Right ventricle myocardium inferior (tissue), 1 donor: Measurements from ENCODE around the gene ROPN1. TPM values are rescaled to one million over a fixed set of nuclear protein-coding genes. Genes with fewer than 3 reads are reported as not detected.
"Not testable (repeated sequence)": the region's sequence is repeated elsewhere in the genome, so short reads cannot be mapped to it uniquely, and the experiment has no call there.

ENCODE experiments used
- ATAC-seq: fragments of 200-7000 bp; cut with Tn5 transposase; one replicate; pipeline ENCODE4 v1.9.1; 2020; ENCODE audit warnings: mild to moderate bottlenecking, moderate library complexity
- DNase-seq: peaks from one replicate; pipeline ENCODE4 v3.0.0; 2021; ENCODE audit errors: missing footprints
- intact Hi-C: fragments of 100-400 bp; cut with DNase I; formaldehyde crosslinking; loops from one replicate; pipeline ENCODE4 v1.11.0; 2022
- long read RNA-seq: library from polyadenylated mRNA; unstranded; transcript quantifications from one replicate; pipeline ENCODE4 v2.0.0, GENCODE V29; 2021
- total RNA-seq: library from RNA; stranded (reverse); fragmentation: NEBNext Ultra II Directional; extraction: Animal tissue kit (Norgen Biotek cat#: 25700); gene quantifications from one replicate; pipeline ENCODE4 v1.2.1, GENCODE V29; 2021
- donor health status: DM: no; HTN: yes; CAD: no; lungs with severe emphysema.

ROPN1 gene
- not detected for total RNA-seq
- long read RNA-seq: 0 reads

DNA sequence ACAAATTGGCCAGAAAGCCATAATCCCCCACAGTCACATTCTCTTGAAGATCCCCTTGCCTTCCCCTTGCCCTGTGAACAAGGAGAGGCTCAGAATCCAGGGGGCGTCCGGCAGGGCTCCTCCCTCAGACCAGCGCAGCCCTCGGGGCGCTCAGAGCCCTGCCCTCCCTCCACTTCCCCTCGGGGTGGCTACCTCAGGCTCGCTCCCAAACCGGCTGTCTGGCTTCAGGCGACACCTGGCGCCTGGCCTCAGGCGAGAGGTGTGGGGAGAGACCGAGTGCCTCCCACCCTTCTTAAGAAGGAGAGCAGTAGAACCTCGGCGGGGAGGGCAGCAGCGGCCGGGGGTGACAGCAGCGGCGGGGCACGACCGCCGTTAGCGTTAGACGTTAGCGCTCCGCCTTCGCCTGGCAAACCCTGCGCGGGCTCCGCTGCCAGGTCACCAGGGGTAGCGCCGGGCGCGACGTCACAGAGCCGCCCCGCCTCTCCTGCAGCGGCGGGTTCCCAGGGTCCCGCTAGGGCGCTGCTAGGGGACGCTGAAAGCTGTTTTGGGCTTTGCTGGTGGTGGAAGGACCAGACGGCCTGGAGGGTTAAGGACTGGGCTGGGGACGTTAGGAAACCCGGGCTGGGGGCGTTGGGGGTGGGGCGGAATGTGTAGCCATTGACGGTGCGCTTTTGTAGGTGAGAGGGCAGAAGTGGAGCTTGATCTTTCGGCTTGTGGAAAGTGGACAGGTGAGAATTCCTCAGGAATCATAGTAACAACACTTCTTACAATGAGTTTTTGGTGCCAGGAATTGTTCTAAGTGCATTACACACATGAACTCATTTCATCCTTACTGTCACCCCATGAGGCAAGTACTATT lies at the start of gene ROPN1:
Gene ROPN1 (minus strand): TSS at position 395 of the 859 bp plus-strand sequence. CDS start 11,643 bp downstream, outside the sequence.
- intact Hi-C loops, DNase-seq: not testable (repeated sequence)
- ATAC-seq: peak; percentile 87

DNA sequence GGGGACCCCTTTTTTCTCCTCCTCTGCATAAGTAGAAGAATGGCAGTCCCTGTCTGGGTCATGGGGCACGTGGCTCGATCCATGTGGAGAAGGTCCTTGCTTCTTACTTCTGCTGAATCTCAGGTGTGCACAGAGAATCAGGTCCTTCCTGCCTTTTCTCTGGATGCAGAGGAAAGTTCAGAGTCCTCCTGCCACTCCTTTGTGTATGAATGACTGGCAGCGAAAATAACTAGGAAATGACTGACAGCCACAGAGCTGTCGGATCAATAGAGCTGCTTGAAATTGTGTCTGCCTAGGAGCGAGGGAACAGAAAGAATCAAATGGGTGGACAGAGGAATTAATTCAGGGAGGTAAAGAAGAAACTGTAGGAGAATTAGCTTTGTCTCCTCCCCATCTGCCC lies 49.6 kb upstream of the ROPN1 start:
- intact Hi-C loops: no loop called here
- no peak for DNase-seq
- ATAC-seq: no peak

DNA sequence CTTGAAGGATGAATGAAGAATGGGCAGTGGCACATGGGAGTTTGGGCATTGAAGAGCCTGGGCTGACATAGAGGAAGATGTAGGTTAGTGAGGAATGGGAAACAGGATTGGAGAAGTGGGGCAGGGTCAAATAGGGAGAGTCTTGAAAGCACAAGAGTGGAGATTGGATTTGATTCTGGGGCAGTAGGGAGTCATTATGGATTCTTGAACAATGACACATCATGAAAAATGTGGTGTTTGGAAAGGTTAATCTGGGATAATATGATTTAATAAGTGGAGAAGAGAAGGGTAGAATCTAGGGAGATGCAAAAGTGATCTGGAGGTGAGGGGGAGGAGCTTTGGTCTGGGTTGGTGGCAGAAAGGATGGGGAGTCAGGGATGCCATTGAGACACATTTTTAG lies 45.4 kb upstream of the ROPN1 start:
- intact Hi-C loops: loop anchor here (10.0 kb wide), 1 partner anchor 517 kb away; no protein-coding TSS in a partner anchor

DNA sequence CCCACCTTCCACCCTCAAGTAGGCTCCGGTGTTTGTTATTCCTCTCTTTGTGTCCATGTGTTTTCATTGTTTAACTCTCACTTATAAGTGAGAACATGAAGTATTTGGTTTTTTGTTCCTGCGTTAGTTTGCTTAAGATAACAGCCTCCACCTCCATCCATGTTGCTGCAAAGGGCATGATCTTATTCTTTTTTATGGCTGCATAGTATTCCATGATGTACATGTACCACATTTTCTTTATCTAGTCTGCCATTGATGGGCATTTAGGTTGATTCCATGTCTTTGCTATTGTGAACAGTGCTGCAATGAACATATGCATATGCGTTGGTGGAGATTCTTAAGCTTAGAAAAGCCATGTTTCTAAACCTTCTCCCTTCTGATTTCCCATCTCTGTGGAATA lies 44.3 kb upstream of the ROPN1 start:
- intact Hi-C loops: loop anchor here (10.0 kb wide), 1 partner anchor 519 kb away; no protein-coding TSS in a partner anchor
- not testable (repeated sequence) for DNase-seq

More for the DNA sequence above, 45.4 kb upstream of the ROPN1 start:
- DNase-seq: no peak
- ATAC-seq: no peak

DNA sequence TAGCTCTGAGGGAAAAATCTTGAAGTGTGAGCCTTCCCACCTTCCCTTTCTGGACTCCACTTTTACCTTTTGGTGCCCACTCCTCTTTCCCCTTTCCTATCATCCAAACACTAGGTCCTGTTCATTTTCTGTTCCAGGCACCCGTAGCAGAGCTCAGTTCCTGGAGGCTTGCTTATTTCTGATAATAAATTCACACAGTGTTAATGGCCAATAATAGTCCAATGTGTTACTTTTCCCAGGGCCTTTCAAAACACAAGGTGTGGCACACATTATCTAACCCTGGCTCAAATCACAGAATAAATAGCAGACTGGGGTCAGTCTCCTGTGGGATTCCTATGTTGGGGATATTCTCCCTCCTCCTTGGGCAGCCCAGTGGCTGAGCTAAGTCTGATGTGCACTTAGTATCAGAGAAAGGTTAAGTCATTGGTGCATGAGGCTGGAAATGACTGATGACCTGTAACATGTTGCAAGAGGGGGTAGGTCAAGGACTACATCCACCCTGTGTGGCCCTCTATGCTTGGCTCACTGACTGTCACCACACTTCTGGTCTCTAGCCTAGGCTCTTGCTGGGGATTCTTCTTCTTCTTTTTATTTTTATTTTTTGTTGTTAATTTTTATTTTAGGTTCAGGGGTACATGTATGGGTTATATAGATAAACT lies 43.7 kb upstream of the ROPN1 start:
- no peak for ATAC-seq
- no peak for DNase-seq
- intact Hi-C loops: loop anchor here (10.0 kb wide), 1 partner anchor 519 kb away; no protein-coding TSS in a partner anchor

More for the DNA sequence above, 44.3 kb upstream of the ROPN1 start:
- not testable (repeated sequence) for ATAC-seq

DNA sequence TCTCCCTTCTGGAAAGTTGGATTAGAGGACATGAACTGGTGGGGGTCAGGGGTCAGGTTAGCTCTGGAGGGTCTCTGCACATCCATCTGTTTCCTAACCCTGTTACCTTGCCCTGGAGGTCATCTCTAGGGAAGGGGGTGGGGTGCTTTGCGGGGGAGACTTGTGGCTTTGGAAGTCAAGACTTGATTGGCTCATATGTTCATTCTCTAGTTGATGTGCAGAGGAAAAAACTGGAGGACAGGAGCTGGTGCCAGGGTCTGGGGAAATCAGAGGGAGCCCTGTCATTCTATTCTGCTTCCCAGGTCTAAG lies 42.9 kb upstream of the ROPN1 start:
- ATAC-seq: no peak
- DNase-seq: no peak
- intact Hi-C loops: loop anchor here (5.0 to 10.0 kb wide), 2 partner anchors 43 to 520 kb away; no protein-coding TSS in a partner anchor

DNA sequence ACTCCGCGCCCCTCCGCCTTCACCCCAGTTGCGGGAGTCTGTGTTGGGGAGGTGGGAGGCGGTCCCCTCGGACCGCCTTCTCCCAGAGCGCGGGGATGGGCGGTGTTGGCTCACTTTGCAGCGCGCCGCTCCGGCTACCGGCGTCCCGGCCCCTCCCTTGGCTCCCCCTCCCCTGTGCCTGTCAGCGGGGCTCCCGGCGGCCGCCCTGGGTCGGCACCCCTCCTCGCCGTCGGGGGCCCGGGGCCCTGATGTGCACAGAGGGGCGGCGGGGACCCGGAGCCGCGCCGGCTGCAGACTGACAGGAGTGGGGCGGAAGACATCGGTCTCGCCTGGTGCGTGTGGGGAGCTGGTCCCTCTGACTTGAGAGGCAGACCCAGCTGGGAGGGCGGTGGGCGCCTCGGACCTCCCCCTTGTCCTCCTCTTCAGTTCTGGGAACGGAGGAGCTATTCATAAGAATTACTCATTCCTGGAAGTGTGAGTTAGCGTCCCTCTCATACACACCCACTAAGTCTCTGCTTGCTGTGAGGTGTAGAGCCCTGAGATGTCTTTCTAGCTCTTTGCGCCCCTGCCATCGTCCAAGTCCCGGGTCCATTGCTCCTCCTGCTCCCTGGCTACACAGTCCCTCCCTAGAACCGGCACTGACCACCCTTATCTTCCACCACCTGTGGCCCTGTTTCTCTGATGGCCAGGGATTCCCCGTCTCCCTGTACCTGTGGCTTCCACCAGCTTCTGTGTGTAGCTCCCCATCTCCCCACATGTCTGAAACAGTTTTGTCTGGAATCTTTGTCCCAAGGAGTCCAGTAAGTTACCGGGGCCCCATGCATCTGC lies 42.3 kb upstream of the ROPN1 start:
- intact Hi-C loops: loop anchor here (5.0 to 10.0 kb wide), 2 partner anchors 43 to 521 kb away; no protein-coding TSS in a partner anchor
- ATAC-seq (no peak), DNase-seq (peak; percentile 57)

DNA sequence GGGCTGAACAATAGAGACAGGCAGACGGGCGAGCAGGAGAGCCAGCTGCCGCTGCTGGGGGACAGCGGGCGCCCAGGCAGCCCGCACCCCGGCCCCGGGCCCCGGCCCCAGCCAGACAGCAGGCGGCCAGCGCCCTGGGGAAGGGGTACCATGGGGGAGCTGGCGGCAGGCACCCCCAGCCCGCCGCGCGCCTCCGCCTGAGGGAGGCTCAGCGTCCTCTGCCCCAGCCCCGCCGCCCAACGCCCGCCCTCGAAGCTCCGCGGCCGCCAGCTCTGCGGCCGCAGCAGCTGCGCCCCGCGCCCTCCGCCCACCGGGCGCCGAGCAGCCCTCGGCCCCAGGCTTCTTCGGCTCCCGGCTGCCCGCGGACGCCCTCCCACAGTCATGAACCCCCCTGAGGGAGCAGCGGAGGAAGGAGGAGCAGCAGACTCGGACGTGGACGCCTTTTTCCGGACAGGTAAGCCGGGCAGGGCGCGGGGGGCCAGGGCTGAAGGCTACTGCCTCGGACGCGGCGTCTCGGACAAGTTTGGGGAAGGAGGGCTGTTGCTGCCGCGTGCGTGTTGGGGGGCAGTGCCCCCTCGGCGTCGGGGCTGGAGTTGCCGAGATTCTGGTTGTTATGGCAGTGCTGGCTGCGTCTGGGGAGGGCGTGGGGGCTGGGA lies 41.6 kb upstream of the ROPN1 start, which contains the start of gene KALRN:
Gene KALRN (plus strand): TSS at position 10 of the 656 bp plus-strand sequence.
- ATAC-seq: peak; percentile 27
- DNase-seq: peak; percentile 64
- intact Hi-C loops: loop anchor here (2.0 to 10.0 kb wide), 3 partner anchors 44 to 521 kb away; no protein-coding TSS in a partner anchor

DNA sequence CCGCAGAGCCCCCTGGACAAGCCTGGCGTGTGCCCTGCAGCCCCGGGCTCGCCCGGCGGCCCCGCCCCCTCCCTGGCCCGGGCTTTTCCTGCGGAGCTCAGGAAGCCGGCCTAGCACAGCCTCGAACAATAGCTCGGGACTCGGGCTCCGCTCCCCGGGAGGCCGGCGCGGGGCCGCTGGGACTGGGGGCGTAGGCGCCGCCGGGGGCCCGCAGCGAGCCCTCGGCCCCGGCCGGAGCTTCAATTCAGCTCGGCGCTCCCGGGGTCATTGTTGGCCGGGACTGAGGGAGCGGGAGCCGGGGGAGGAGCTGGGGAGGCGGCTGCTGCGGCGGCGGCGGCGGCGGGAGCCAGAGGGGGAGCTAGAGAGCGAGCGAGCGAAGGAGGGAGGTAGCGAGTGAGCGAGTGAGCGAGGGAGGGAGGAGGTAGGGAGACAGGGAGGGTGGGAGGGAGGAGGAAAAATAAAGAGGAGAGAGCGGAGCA lies 41.0 kb upstream of the ROPN1 start:
- ATAC-seq: peak; percentile 96
- DNase-seq: peak; percentile 89
- intact Hi-C loops: loop anchor here (2.0 to 10.0 kb wide), 3 partner anchors 44 to 522 kb away; no protein-coding TSS in a partner anchor

DNA sequence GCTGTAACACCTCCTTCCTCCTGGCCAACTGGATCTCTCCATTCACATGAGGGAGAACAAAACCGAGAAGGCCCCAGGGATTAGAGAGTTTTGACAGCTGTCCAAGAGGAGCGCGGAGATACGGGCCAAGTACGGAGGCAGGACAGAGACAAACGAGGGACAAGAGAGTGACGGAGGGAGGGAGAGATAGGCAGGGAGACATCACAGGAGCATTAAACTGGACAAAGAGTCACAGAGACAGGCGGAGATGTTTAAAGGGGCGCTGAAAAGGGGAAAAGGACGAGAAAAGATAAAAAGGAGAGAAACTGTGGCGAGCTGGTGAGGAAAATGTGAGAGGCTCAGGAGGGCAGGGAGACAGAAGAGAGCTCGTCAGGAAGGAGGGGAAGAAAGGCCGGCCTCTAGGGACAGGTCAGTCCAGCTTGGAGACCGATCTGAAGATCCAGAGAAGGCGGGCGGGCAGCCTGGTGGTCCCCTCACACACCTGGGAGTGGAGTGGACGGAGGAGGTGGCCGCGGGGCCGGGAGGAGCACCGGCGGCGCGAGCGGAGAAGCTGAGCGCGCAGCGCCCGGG lies 40.5 kb upstream of the ROPN1 start:
- intact Hi-C loops: loop anchor here (2.0 to 10.0 kb wide), 3 partner anchors 45 to 522 kb away; no protein-coding TSS in a partner anchor
- peak; percentile 68 for ATAC-seq
- peak; percentile 66 for DNase-seq

DNA sequence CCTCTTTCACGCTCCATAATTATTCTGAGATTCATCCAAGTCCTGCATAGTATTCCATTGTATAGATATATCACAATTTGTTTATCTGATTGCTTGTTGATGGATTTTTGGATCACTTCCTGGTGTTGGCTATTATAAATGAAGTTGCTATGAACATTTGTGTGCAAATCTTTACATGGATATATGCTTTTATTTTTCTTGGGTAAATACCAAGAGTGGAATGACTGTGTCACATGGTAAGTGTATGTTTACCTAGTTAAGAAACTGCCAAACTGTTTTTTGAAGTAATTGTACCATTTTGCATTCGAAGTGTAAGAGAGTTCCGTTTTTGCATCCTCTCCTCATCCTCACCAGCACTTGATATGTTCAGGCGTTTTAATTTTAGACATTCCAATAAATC lies 34.6 kb upstream of the ROPN1 start:
- ATAC-seq: no peak
- DNase-seq: no peak
- intact Hi-C loops: no loop called here

DNA sequence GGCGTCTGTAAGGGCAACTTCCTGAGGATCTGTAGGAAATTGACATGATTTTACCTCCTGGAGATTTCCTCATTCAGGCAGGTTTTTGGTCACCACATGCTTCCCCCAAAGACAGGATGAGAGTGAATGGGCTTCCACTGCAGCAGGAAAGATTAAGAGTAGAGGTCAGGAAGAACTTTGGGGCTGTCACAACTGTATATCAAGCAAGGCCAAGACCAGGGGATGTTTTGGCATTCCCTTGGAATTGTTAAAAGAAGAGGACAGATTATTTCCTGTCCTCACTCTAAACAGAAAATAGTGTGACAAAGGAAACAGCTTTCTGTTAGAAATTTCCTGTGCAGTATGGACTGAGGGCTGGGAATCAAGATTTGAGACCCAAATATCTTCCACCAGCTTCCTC lies 31.6 kb upstream of the ROPN1 start:
- DNase-seq, ATAC-seq, intact Hi-C loops: not testable (repeated sequence)

DNA sequence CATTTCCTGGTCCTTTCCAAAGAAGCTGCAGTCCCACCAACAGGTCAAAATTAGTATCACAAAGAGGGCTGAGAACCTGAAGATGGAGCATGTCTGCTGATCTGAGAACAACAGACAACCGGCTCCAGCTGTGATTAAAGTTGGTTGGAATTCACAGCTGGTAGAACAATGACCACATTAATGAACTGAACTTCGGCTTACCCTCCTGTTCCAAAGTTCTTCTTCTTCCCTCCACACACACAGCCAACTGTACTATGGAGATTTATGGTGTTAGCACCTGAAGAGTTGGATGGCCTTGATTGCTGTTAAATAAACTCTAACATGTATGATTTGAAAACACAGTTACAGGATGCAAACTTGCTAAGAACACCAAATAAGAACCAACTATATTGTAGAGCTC lies 27.4 kb upstream of the ROPN1 start:
- DNase-seq: no peak
- ATAC-seq: no peak

DNA sequence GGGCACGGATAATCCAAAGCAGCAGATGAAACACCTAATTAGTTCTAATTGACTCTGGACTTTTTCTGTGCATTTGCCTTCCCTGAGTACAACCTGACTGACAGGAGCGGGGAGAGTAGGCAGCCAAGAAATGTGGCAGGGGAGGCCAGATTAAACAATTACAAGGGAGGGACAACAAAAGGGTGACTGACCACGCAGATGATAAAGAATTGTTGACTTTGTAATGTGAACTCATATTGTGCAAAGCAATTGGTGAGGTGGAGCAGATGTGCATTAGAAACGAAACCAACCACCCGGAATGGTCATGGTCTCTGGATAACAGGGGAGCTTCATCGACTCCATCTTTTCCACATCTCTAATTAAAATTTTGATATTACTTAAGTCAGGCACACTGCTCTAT lies 25.6 kb upstream of the ROPN1 start:
- DNase-seq, ATAC-seq: not testable (repeated sequence)
- intact Hi-C loops: loop anchor here (5.0 kb wide), 1 partner anchor 450 kb away; no protein-coding TSS in a partner anchor

More for the DNA sequence above, 27.4 kb upstream of the ROPN1 start:
- intact Hi-C loops: loop anchor here (5.0 kb wide), 1 partner anchor 448 kb away; no protein-coding TSS in a partner anchor

DNA sequence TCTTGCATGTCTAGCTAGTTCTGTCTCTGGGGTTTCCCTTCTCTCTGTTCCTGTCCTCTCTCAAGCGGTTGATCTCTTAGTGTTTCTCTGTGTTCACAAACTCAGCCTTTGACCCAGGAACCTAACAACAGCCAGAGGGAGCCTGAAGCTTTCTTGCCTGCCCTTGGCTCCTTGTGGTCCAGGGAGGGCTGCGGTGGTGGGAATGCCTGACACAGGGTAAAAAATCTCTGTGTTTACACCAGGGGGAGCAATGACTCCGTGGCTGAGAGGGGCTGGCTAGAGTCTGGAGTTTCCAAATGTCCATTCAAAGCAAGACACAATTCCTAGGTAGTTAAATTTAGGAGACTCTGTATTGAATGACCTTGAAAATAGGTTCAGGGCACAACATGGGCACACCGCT lies 24.6 kb upstream of the ROPN1 start:
- peak; percentile 88 for ATAC-seq
- DNase-seq: not testable (repeated sequence)
- intact Hi-C loops: loop anchor here (1.0 to 5.0 kb wide), 3 partner anchors 63 to 451 kb away; no protein-coding TSS in a partner anchor

DNA sequence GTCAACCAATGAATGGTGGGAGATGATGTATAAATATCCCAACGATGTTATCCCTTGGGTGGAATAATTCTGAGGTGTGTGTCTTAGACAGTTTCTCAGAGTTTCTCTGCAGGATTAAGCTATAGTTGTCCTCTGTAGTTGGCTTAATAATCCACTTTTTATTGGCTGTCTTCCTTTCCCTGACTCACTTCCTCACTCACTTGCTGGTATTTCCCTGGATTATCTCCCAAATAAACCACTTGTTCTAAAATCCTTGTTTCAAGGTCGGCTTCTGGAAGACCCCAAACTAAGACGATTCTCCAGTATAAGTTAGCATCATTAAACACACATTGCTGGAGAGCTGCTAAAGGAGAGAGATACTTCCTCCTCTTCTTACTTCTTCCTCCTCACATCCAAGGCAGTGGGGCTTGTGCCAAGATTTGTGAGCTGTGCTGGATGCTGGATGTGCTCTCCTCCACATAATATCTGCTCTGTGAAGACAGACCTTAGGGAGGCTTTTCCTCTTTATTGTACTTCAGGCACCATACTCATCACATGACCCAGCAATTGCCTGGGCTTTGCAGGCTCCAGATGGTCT lies 22.5 kb upstream of the ROPN1 start:
- intact Hi-C loops: no loop called here
- ATAC-seq (no peak), DNase-seq (no peak)

DNA sequence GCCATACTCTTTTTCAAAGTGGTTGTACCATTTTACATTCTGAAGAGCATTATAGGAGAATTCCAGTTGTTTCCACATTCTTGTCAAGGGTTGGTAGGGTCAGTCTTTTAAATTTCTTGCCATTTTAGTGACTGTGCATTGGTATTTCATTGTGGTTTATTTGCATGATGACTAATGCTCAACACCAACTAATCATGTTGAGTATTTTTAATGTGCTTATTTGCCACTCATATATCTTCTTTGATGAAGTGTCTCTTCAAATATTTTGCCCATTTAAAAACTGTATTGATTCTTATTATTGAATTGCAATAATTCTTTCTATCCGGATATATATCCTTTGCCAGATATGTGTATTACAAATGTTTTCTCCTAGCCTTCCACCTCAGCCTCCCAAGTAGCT lies 16.4 kb upstream of the ROPN1 start:
- DNase-seq, intact Hi-C loops, ATAC-seq: not testable (repeated sequence)
